Spleen (tissue), 11 donors: ENCODE results near the gene HECTD3. TPM values are rescaled to one million over a fixed set of nuclear protein-coding genes. Genes with fewer than 3 reads are reported as not detected.
"Not testable (repeated sequence)": the region's sequence is repeated elsewhere in the genome, so short reads cannot be mapped to it uniquely, and the experiment has no call there.

Source experiments
- DNase-seq: peaks from one replicate; pipeline ENCODE4 v3.0.0-alpha.2; 2020
- H3K27ac ChIP-seq, 8 donors: fragments of 200-600 bp; sonication (generic) in 7 of 8; 1 replicate in 4 of 8; 2 replicates in 4 of 8; pipeline versions ENCODE4 v1.5.0 to v1.8.0; 2016 to 2021; ENCODE audit warnings: inconsistent platforms in 4 of 8, mild to moderate bottlenecking in 4 of 8, moderate library complexity in 1 of 8
- H3K27me3 ChIP-seq, 7 donors: fragments of 200-600 bp; sonication (generic) in 6 of 7; replicated peaks in 1 of 7; 1 replicate in 4 of 7; 2 replicates in 3 of 7; pipeline versions ENCODE4 v1.5.0 to v1.8.0; 2016 to 2021; ENCODE audit warnings: inconsistent platforms in 3 of 7, mild to moderate bottlenecking in 1 of 7
- H3K36me3 ChIP-seq, 6 donors: fragments of 200-600 bp; sonication (generic) in 5 of 6; 1 replicate in 4 of 6; 2 replicates in 2 of 6; pipeline versions ENCODE4 v1.5.0 to v1.8.0; 2016 to 2021; ENCODE audit warnings: inconsistent platforms in 2 of 6
- H3K4me1 ChIP-seq, 6 donors: fragments of 200-600 bp; sonication (generic) in 5 of 6; 1 replicate in 3 of 6; 2 replicates in 3 of 6; pipeline versions ENCODE4 v1.5.0 to v1.8.0; 2016 to 2021; ENCODE audit warnings: inconsistent platforms in 3 of 6
- H3K4me3 ChIP-seq, 8 donors: fragments of 200-600 bp; sonication (generic) in 7 of 8; 1 replicate in 4 of 8; 2 replicates in 4 of 8; pipeline versions ENCODE4 v1.5.0 to v1.8.0; 2016 to 2021; ENCODE audit warnings: inconsistent platforms in 4 of 8, mild to moderate bottlenecking in 4 of 8, moderate library complexity in 2 of 8
- H3K9me3 ChIP-seq, 8 donors: fragments of 200-600 bp; sonication (generic) in 7 of 8; 1 replicate in 4 of 8; 2 replicates in 4 of 8; pipeline versions ENCODE4 v1.5.0 to v1.8.0; 2016 to 2021; ENCODE audit warnings: inconsistent platforms in 4 of 8
- CTCF ChIP-seq, 11 experiments: fragments of 200-600 bp in 7 of 11; fragments of 450-650 bp in 4 of 11; sonication (generic) in 4 of 11; IDR thresholded peaks in 8 of 11; conservative IDR thresholded peaks in 3 of 11; 1 replicate in 7 of 11; 2 replicates in 4 of 11; pipeline versions ENCODE4 v1.4.0 to v1.8.0; 2016 to 2021; ENCODE audit warnings: antibody characterized with exemption in 11 of 11, inconsistent platforms in 4 of 11, mild to moderate bottlenecking in 1 of 11
- POLR2A ChIP-seq, 3 donors: fragments of 450-650 bp; IDR thresholded peaks; one replicate each; pipeline ENCODE4 v1.5.1; 2017; ENCODE audit warnings: antibody characterized with exemption in 3 of 3, mild to moderate bottlenecking in 1 of 3
- POLR2AphosphoS5 ChIP-seq, 3 donors: sonication (generic); formaldehyde crosslinking; IDR thresholded peaks; one replicate each; pipeline ENCODE4 v1.5.1; 2017; ENCODE audit warnings: antibody characterized with exemption in 3 of 3
- WGBS, 5 donors: extraction: QIAGEN DNeasy Blood & Tissue Kit in 3 of 5; methylation state at CpG; one replicate each; pipeline versions ENCODE4 v1.1.5 to v1.1.7; 2013 to 2018; 5-methylcytosine and 5-hydroxymethylcytosine counted together
- intact Hi-C: fragments of 100-400 bp; cut with DNase I; formaldehyde crosslinking; loops from one replicate; pipeline ENCODE4 v1.15.0; 2023; ENCODE audit warnings: low total_unique reads
- polyA plus RNA-seq, 3 donors: library from polyadenylated mRNA; stranded (reverse); fragments of 200-250 nt; gene quantifications; one replicate each; pipeline ENCODE4 v1.2.1, GENCODE V29; 2013
- total RNA-seq, 7 donors: library from RNA; depleted of rRNA in 3 of 7; stranded (reverse); fragments of >200 nt in 3 of 7; fragmentation: NEBNext Ultra II Directional in 4 of 7; extraction: Animal tissue kit (Norgen Biotek cat#: 25700) in 4 of 7; gene quantifications; one replicate each; pipeline versions ENCODE4 v1.1.0 to v1.2.1, GENCODE V29; 2016 to 2021
- donor health status: healthy with polysubstance abuse.
- donor health status: DM: no; HTN: no; CAD: no; lungs with moderate emphysema.
- donor health status: DM: no; HTN: no; CAD: no.
- donor health status: Bipolar disorder and iron deficiency.
- donor health status: healthy.
- donor health status: DM: no; HTN: no; CAD: no.
- donor health status: DM: yes; HTN: yes; CAD: no.

The HECTD3 gene
- total and polyA plus RNA-seq, 10 donors, result 13.3 to 50.7 (median 35.6) TPM

GRCh38 chr1:44964396-44964795 is 46.7 kb downstream of the HECTD3 start:
- H3K4me3 ChIP-seq, result no peak overlapping the region
- H3K9me3 ChIP-seq, result no peaks in the 10 kb centered on the region
- 77 to 96% (median 84%) methylated on average over 1 of the region's 1 CpG for WGBS, 5 donors
- TF ChIP-seq POLR2A (IDR thresholded peaks at IDR 0.05) (no peak), CTCF (IDR thresholded peaks at IDR 0.05 in 8 of 11, conservative IDR thresholded peaks at IDR 0.05 in 3 of 11) (no peak), POLR2AphosphoS5 (IDR thresholded peaks at IDR 0.05) (no peak)
- no peak overlapping the region for H3K27ac ChIP-seq
- peaks cover 0 to 22% (median 3%) of the 10 kb centered on the region in 6 donors for H3K36me3 ChIP-seq
- DNase-seq, result no peak
- intact Hi-C loops, result no loop called here
- peaks cover 0 to 6% (median 0%) of the 10 kb centered on the region in 6 donors for H3K4me1 ChIP-seq
- no peaks in the 10 kb centered on the region for H3K27me3 ChIP-seq

DNA sequence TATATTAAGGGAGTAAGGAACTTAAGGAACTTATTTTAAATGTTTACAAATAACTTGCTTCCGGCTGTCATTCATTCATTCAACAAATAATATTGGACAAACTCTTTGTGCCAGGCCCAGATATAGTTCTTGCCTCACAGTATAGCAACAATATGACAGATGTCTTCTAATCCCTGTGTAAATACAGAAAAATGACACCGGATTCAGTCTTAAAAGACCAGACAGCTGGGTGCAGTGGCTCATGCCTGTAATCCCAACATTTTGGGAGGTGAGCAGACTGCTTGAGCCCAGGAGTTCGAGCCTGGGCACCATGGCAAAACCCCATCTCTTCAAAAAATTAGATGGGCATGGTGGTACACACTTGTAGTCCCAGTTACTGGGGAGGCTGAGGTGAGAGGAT is 48.4 kb downstream of the HECTD3 start:
- Histone ChIP-seq H3K27me3 (no peaks in the 10 kb centered on the region), H3K27ac (no peak overlapping the region), H3K9me3 (no peaks in the 10 kb centered on the region), H3K36me3 (peaks cover 0 to 26% (median 14%) of the 10 kb centered on the region in 6 donors), H3K4me3 (no peak overlapping the region), H3K4me1 (peaks cover 0 to 2% (median 0%) of the 10 kb centered on the region in 6 donors)
- DNase-seq, result no peak
- 93 to 97% (median 95%) methylated on average over 3 of the region's 3 CpGs for WGBS, 5 donors
- intact Hi-C loops, result no loop called here
- TF ChIP-seq POLR2AphosphoS5 (IDR thresholded peaks at IDR 0.05) (no peak), CTCF (IDR thresholded peaks at IDR 0.05 in 8 of 11, conservative IDR thresholded peaks at IDR 0.05 in 3 of 11) (no peak), POLR2A (IDR thresholded peaks at IDR 0.05) (no peak)

DNA sequence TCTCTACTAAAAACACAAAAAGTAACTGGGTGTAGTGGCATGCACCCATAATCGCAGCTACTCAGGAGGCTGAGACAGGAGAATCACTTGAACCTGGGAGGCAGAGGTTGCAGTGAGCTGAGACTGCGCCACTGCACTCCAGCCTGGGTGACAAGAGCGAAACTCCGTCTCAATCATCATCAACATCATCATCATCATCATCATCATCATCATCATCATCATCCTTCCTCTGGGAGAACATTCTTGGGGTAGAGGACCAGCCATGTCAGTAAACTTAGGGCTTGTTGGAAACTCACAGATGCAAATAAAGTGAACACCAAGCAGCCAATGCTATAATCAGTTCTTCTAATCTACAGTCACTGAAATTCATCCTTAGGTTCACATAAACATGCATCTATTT is 49.1 kb downstream of the HECTD3 start:
- H3K27me3 ChIP-seq, H3K4me3 ChIP-seq, H3K27ac ChIP-seq, intact Hi-C loops, DNase-seq, H3K9me3 ChIP-seq, H3K4me1 ChIP-seq: not testable (repeated sequence)
- peaks cover 0 to 24% (median 14%) of the 10 kb centered on the region in 6 donors for H3K36me3 ChIP-seq
- WGBS, 5 donors, result 76 to 98% (median 95%) methylated on average over 4 of the region's 4 CpGs

- peaks cover 0 to 28% (median 13%) of the 10 kb centered on the region in 6 donors for H3K36me3 ChIP-seq
- intact Hi-C loops, H3K4me3 ChIP-seq, DNase-seq, H3K9me3 ChIP-seq, H3K27ac ChIP-seq, H3K4me1 ChIP-seq, H3K27me3 ChIP-seq: not testable (repeated sequence)
- 88 to 98% (median 91%) methylated on average over 3 of the region's 3 CpGs for WGBS, 5 donors
These were observed 53.6 kb downstream of the HECTD3 start for GRCh38 chr1:44957566-44957965.

DNA sequence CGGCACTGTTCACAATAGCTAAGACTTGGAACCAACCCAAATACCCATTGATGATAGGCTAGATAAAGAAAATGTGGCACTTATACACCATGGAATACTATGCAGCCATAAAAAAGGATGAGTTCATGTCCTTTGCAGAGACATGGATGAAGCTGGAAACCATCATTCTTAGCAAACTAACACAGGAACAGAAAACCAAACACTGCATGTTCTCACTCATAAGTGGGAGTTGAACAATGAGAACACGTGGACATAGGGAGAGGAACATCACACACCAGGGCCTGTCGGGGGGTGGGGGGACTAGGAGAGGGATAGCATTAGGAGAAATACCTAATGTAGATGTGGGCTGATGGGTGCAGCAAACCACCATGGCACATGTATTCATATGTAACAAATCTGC is 55.0 kb downstream of the HECTD3 start:
- H3K27ac ChIP-seq, DNase-seq, H3K27me3 ChIP-seq, H3K4me1 ChIP-seq, H3K4me3 ChIP-seq, intact Hi-C loops, H3K9me3 ChIP-seq: not testable (repeated sequence)
- H3K36me3 ChIP-seq, result peaks cover 0 to 28% (median 8%) of the 10 kb centered on the region in 6 donors
- 93 to 100% (median 95%) methylated on average over 3 of the region's 3 CpGs for WGBS, 5 donors

Other genes with a start within 250 kb of the HECTD3 start
- gene RPS8, start 235.8 kb downstream of the HECTD3 start, total RNA-seq, result 1,000 to 10,000 TPM; 1,626 to 2,405 (median 2,159) TPM
- gene RPS8, start 235.8 kb downstream of the HECTD3 start, polyA plus RNA-seq, result 1,000 to 10,000 TPM; 4,436 to 6,194 (median 5,972) TPM
- gene BEST4, start 223.2 kb downstream of the HECTD3 start, total RNA-seq, result under 1 TPM in 4 of 7 donors, not detected in 3; 0.16 to 0.61 (median 0.30) TPM
- gene BEST4, start 223.2 kb downstream of the HECTD3 start, polyA plus RNA-seq, result under 1 TPM; 0.32 to 0.89 (median 0.80) TPM
- gene PLK3, start 210.9 kb downstream of the HECTD3 start, total RNA-seq, result 10 to 100 TPM; 22.0 to 51.7 (median 33.1) TPM
- gene PLK3, start 210.9 kb downstream of the HECTD3 start, polyA plus RNA-seq, result 10 to 100 TPM; 14.7 to 24.6 (median 24.3) TPM
- gene DYNLT4, start 204.0 kb downstream of the HECTD3 start, total RNA-seq, result 1 to 10 TPM in 2 of 7 donors, under 1 TPM in 2, not detected in 3; 0.82 to 2.1 (median 1.1) TPM
- gene DYNLT4, start 204.0 kb downstream of the HECTD3 start, polyA plus RNA-seq, result under 1 TPM; 0.15 to 0.58 (median 0.22) TPM
- 10 to 100 TPM in 1 of 7 donors, 1 to 10 TPM in 6; 2.8 to 11.9 (median 7.3) TPM for gene BTBD19, start 202.8 kb downstream of the HECTD3 start, total RNA-seq
- 1 to 10 TPM in 2 of 3 donors, under 1 TPM in 1; 0.73 to 5.5 (median 1.1) TPM for gene BTBD19, start 202.8 kb downstream of the HECTD3 start, polyA plus RNA-seq
- gene PTCH2, start 168.1 kb downstream of the HECTD3 start, total RNA-seq, result 1 to 10 TPM; 1.0 to 1.5 (median 1.2) TPM
- 1 to 10 TPM in 2 of 3 donors, under 1 TPM in 1; 0.56 to 1.6 (median 1.3) TPM for gene PTCH2, start 168.1 kb downstream of the HECTD3 start, polyA plus RNA-seq
- 10 to 100 TPM; 14.5 to 28.8 (median 23.4) TPM for gene EIF2B3, start 24.7 kb downstream of the HECTD3 start, total RNA-seq
- 10 to 100 TPM in 2 of 3 donors, 1 to 10 TPM in 1; 7.4 to 15.2 (median 13.7) TPM for gene EIF2B3, start 24.7 kb downstream of the HECTD3 start, polyA plus RNA-seq
- 10 to 100 TPM; 41.5 to 70.4 (median 65.4) TPM for gene UROD, start 930 bp upstream of the HECTD3 start, total RNA-seq
- 10 to 100 TPM; 69.8 to 90.9 (median 80.0) TPM for gene UROD, start 930 bp upstream of the HECTD3 start, polyA plus RNA-seq
- 1 to 10 TPM; 2.4 to 4.7 (median 3.6) TPM for gene ZSWIM5, start 195.3 kb upstream of the HECTD3 start, total RNA-seq
- under 1 TPM; 0.15 to 0.61 (median 0.43) TPM for gene ZSWIM5, start 195.3 kb upstream of the HECTD3 start, polyA plus RNA-seq